ENCODE measurements around the gene DGKA. TPM values are rescaled to one million over a fixed set of nuclear protein-coding genes. Genes with fewer than 3 reads are reported as not detected.
A peak's percentile ranks its signal among the peaks of the same experiment; 100 is the strongest.

DGKA gene
- total and polyA plus RNA-seq, 2 of the 13 experiments (the other 11 are each of a cell fraction or from before 2014, with no cell fraction given), result 2.4 to 5.4 TPM

GRCh38 chr12:55925371-55925770 lies 5.6 kb upstream of the DGKA start:
- Histone ChIP-seq H3K36me3 (replicated peaks in 1 of 2; ENCODE audit: control insufficient read depth in 1 of 2, insufficient read depth in 2 of 2, low read length in 2 of 2) (peaks cover 0 to 5% of the 10 kb centered on the region in 2 experiments; a peak in 3 of 5 replicates), H3K4me2 (ENCODE audit: low read depth, low read length) (peak overlapping the region; percentile 67), H3K9me3 (ENCODE audit: low read length) (no peaks in the 10 kb centered on the region), H3K4me3 (replicated peaks in 1 of 3; ENCODE audit: insufficient read depth in 1 of 3, low read depth in 2 of 3, low read length in 3 of 3) (peak overlapping the region in 1 of 3 experiments; percentile 90; a peak in 1 of 6 replicates), H2AFZ (ENCODE audit: low read length) (no peak overlapping the region), H3K27me3 (ENCODE audit: control insufficient read depth in 1 of 2, insufficient read depth in 2 of 2, low read length in 2 of 2) (no peaks in the 10 kb centered on the region; a peak in 1 of 5 replicates), H3K79me2 (ENCODE audit: insufficient read depth, low read length) (peaks cover 69% of the 10 kb centered on the region), H3K9ac (ENCODE audit: insufficient read depth, low read depth, low read length) (peak overlapping the region; percentile 96; the same call in 1 of the 2 replicates), H3K4me1 (ENCODE audit: insufficient read depth, low read length) (peaks cover 57% of the 10 kb centered on the region), H3K27ac (ENCODE audit: extremely low read length, insufficient read depth, low read length) (no peak overlapping the region), H4K20me1 (ENCODE audit: insufficient read depth, low read length) (peaks cover 15% of the 10 kb centered on the region)
- no peak for FAIRE-seq
- ChIA-PET CTCF (ENCODE audit: low intra/inter-chr PET ratio, low total read pairs) (no interaction called here), POLR2A (interaction anchor here (0.7 to 10.5 kb wide), 3 partner anchors 49 to 108 kb away, joined by 3 to 108 read pairs (median 37); partner anchors contain the start of genes DNAJC14, ORMDL2, RAB5B and SARNP)
- intact Hi-C loops (cut with micrococcal nuclease; ENCODE audit: unreplicated experiment) (no loop called here), in situ Hi-C loops (cut with HindIII; ENCODE audit: extremely low pct_ligation_motif_present, low pct_unique_long_range_greater_than_20kb) (loop anchor here (5.0 kb wide), 1 partner anchor 93 kb away; no protein-coding TSS in a partner anchor)
- no peak for DNase-seq (ENCODE audit: low spot score)
- no peak for ATAC-seq
- BruUV-seq (replicated peaks), result no TSS peak
- WGBS (ENCODE audit: low lambda C conversion rate), result 93% methylated on average over 4 of the region's 4 CpGs
- TF ChIP-seq CEBPG (CRISPR knock-in tag; IDR thresholded peaks at IDR 0.05) (0 out of 2 replicates have a peak, but pooled peaks have one; percentile 33), CEBPB (IDR thresholded peaks at IDR 0.05; ENCODE audit: borderline replicate concordance, low read depth, low read length) (peak; percentile 74; the same call in 1 of the 2 replicates), ATF4 (CRISPR knock-in tag; IDR thresholded peaks at IDR 0.05) (0 out of 4 replicates have a peak, but pooled peaks of 1 of the 2 experiments have one; percentile 26), ATF7 (IDR thresholded peaks at IDR 0.05) (peak; percentile 79), ATF7 (CRISPR knock-in tag; IDR thresholded peaks at IDR 0.05) (no peak), ZMAT5 (CRISPR knock-in tag; IDR thresholded peaks at IDR 0.05; ENCODE audit: borderline replicate concordance, low read depth) (no peak), HES4 (CRISPR knock-in tag; IDR thresholded peaks at IDR 0.05; ENCODE audit: borderline replicate concordance) (no peak), MTA3 (CRISPR knock-in tag; IDR thresholded peaks at IDR 0.05) (no peak), NCOA2 (CRISPR knock-in tag; IDR thresholded peaks at IDR 0.05) (no peak), ZNF337 (CRISPR knock-in tag; IDR thresholded peaks at IDR 0.05; ENCODE audit: borderline replicate concordance, low read depth) (no peak), ZNF790 (CRISPR knock-in tag; IDR thresholded peaks at IDR 0.05; ENCODE audit: borderline replicate concordance) (no peak)
